A673 (cell line): ENCODE data around the gene SEC22C. TPM values are rescaled to one million over a fixed set of nuclear protein-coding genes. Genes with fewer than 3 reads are reported as not detected.

Experiments used
- BruUV-seq: library from RNA; stranded (reverse); fragments of 400-500 nt; replicated peaks from 2 replicates; lab custom pipeline; 2021; lab: Mats Ljungman, UMichigan
- CTCF ChIA-PET: fragments of 300-600 bp; sonication (Branson Sonifier 250); formaldehyde crosslinking; loops from one replicate; lab custom pipeline; 2022; ENCODE audit warnings: antibody characterized with exemption; lab: Charles Lee
- POLR2A ChIA-PET: fragments of 300-600 bp; sonication (Branson Sonifier 250); formaldehyde crosslinking; loops from one replicate; lab custom pipeline; 2022; ENCODE audit warnings: antibody characterized with exemption; ENCODE audit not compliant: low non-redundant PET; lab: Charles Lee
- DNase-seq: peaks from one replicate; pipeline ENCODE4 v3.0.0-alpha.2; 2015; ENCODE audit warnings: low spot score
- H3K27ac ChIP-seq: fragments of 200-600 bp; sonication (generic); 2 replicates; pipeline ENCODE4 v1.5.1; 2016; ENCODE audit warnings: mixed run types, low read depth, mild to moderate bottlenecking, mixed read lengths, antibody characterized with exemption, low read length; ENCODE audit not compliant: poor library complexity, severe bottlenecking
- H3K27me3 ChIP-seq: fragments of 200-600 bp; sonication (generic); replicated peaks from 2 replicates; pipeline ENCODE4 v1.6.1; 2017; ENCODE audit warnings: mixed run types, low read depth, mild to moderate bottlenecking, mixed read lengths, antibody characterized with exemption, low read length; ENCODE audit not compliant: insufficient read depth, poor library complexity
- H3K36me3 ChIP-seq: fragments of 200-600 bp; sonication (generic); 2 replicates; pipeline ENCODE4 v1.6.1; 2016; ENCODE audit warnings: mixed run types, mild to moderate bottlenecking, mixed read lengths, antibody characterized with exemption, low read length; ENCODE audit not compliant: insufficient read depth, poor library complexity, severe bottlenecking
- H3K4me1 ChIP-seq: fragments of 200-600 bp; sonication (generic); 2 replicates; pipeline ENCODE4 v1.6.1; 2017; ENCODE audit warnings: mixed run types, mild to moderate bottlenecking, mixed read lengths, antibody characterized with exemption, low read length; ENCODE audit not compliant: insufficient read depth, poor library complexity, severe bottlenecking
- H3K4me3 ChIP-seq: fragments of 200-600 bp; sonication (generic); 2 replicates; pipeline ENCODE4 v1.5.1; 2016; ENCODE audit warnings: low read depth, mixed run types, mild to moderate bottlenecking, mixed read lengths, low read length; ENCODE audit not compliant: poor library complexity, severe bottlenecking
- H3K9me3 ChIP-seq: fragments of 200-600 bp; sonication (generic); 2 replicates; pipeline ENCODE4 v1.6.1; 2016; ENCODE audit warnings: mixed run types, low read depth, mild to moderate bottlenecking, mixed read lengths, antibody characterized with exemption, low read length; ENCODE audit not compliant: poor library complexity, severe bottlenecking
- EZH2 ChIP-seq: fragments of 200-600 bp; sonication (generic); IDR thresholded peaks from 2 replicates; pipeline ENCODE4 v1.6.1; 2017; ENCODE audit warnings: borderline replicate concordance, low read depth, mild to moderate bottlenecking, mixed read lengths, antibody characterized with exemption, low read length; ENCODE audit not compliant: poor library complexity, severe bottlenecking
- intact Hi-C: fragments of 100-400 bp; cut with micrococcal nuclease; formaldehyde crosslinking; loops from one replicate; pipeline ENCODE4 v1.10.0; 2022; ENCODE audit not compliant: unreplicated experiment
- total RNA-seq: library from RNA; stranded (reverse); gene quantifications from 2 replicates; pipeline ENCODE4 v1.2.3, GENCODE V29; 2021
- TF ChIP-seq, protein P1 (sequence below): fragments of 300-800, 200-600 bp; sonication (generic); conservative IDR thresholded peaks from 2 replicates; pipeline ENCODE4 v1.5.1; 2017; ENCODE audit warnings: low read depth, mild to moderate bottlenecking, antibody characterized with exemption, low read length, moderate library complexity, mixed read lengths

SEC22C gene
- total RNA-seq, 1 experiment from 2014 or later = 28.9 TPM

DNA sequence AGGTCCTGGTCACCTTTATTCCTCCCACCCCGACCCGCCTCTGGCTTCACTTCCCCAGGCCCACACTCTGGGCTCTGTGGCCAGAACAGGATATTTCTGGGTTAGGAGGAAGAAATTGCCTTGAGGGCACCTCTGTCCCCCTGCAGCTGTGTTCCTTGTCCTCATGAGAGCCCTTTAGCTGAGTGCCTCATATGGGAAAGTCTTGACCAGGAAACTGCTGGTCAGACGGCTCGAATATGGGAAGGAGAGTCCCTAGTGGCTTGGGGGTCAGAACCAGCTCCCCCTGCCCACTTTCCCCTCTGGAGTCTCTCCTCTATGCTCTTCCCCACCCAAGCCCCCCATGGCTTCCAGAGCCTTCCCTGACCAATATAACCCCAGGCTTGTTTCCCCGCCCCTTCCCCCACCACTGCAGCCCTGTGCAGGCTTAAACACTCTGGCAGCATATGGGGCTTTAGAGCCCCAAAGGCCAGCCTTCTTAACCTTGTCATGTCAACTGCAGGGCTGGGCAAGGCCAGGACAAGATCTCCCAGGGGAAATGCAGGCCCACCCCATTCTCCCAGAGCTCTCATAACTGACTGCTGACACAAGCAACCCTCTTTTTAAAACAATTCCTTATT is 36.4 kb downstream of the SEC22C start:
- Histone ChIP-seq H3K27ac (no peak overlapping the region), H3K9me3 (no peaks in the 10 kb centered on the region), H3K36me3 (no peaks in the 10 kb centered on the region), H3K4me1 (no peaks in the 10 kb centered on the region), H3K4me3 (no peak overlapping the region), H3K27me3 (no peaks in the 10 kb centered on the region)
- intact Hi-C loops = no loop called here
- TF ChIP-seq EZH2 = no peak
- TF ChIP-seq, protein P1, sequence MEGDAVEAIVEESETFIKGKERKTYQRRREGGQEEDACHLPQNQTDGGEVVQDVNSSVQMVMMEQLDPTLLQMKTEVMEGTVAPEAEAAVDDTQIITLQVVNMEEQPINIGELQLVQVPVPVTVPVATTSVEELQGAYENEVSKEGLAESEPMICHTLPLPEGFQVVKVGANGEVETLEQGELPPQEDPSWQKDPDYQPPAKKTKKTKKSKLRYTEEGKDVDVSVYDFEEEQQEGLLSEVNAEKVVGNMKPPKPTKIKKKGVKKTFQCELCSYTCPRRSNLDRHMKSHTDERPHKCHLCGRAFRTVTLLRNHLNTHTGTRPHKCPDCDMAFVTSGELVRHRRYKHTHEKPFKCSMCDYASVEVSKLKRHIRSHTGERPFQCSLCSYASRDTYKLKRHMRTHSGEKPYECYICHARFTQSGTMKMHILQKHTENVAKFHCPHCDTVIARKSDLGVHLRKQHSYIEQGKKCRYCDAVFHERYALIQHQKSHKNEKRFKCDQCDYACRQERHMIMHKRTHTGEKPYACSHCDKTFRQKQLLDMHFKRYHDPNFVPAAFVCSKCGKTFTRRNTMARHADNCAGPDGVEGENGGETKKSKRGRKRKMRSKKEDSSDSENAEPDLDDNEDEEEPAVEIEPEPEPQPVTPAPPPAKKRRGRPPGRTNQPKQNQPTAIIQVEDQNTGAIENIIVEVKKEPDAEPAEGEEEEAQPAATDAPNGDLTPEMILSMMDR = no peak
- ChIA-PET POLR2A (no interaction called here), CTCF (no interaction called here)
- DNase-seq = no peak
- no TSS peak for BruUV-seq

- ChIA-PET POLR2A (no interaction called here), CTCF (no interaction called here)
- no peaks in the 10 kb centered on the region for H3K36me3 ChIP-seq
- TF ChIP-seq EZH2 = no peak
- TF ChIP-seq, protein P1 = no peak
- no peak overlapping the region for H3K4me3 ChIP-seq
- H3K4me1 ChIP-seq = no peaks in the 10 kb centered on the region
- no peak overlapping the region for H3K27ac ChIP-seq
- H3K27me3 ChIP-seq = no peaks in the 10 kb centered on the region
- intact Hi-C loops = no loop called here
- BruUV-seq = no TSS peak
- DNase-seq = no peak
- no peaks in the 10 kb centered on the region for H3K9me3 ChIP-seq
Measured at GRCh38 chr3:42544492-42545283, 37.1 kb downstream of the SEC22C start.

GRCh38 chr3:42541079-42541478 is 40.7 kb downstream of the SEC22C start:
- no peak for DNase-seq
- H3K4me3 ChIP-seq = no peak overlapping the region
- H3K36me3 ChIP-seq = no peaks in the 10 kb centered on the region
- no peaks in the 10 kb centered on the region for H3K9me3 ChIP-seq
- TF ChIP-seq EZH2 = no peak
- TF ChIP-seq, protein P1 = no peak
- ChIA-PET POLR2A (no interaction called here), CTCF (no interaction called here)
- intact Hi-C loops = no loop called here
- H3K27me3 ChIP-seq = no peaks in the 10 kb centered on the region
- no peak overlapping the region for H3K27ac ChIP-seq
- H3K4me1 ChIP-seq = no peaks in the 10 kb centered on the region
- no TSS peak for BruUV-seq
